ENCODE results near the gene DYRK3. TPM values are rescaled to one million over a fixed set of nuclear protein-coding genes. Genes with fewer than 3 reads are reported as not detected.

The DYRK3 gene
- total and polyA plus RNA-seq, 7 donors: 0.60 to 7.8 (median 3.2) TPM

DNA sequence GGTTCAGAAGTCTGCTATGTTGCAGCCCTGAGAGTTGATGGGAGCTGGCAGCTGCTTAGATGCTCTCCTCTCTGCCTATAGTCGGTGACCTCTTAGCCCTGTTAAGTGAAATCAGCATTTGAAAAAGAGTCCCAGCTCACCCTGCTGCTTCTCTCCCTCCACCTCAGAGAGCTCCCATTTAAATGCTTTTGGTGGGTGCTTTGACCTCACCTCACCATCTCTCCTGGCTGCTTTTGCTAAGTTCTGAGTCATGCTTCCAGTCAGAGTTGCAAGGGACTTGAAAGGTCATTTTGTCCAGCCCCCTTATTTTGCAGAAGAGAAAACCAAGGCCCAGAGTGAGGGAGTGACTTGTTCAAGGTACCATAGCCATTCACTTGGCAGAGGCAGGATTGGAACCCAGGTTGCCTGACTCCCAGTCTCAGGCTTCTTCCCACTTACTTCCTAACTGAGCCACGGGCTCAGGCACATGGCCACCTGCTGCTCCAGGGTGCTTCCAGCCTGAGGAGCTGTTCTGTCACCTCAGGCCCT, 52.6 kb downstream of the DYRK3 start:
- Histone ChIP-seq H3K27ac (peak overlapping the region; percentile 95 to 100 (median 97)), H3K4me1 (peaks cover 0 to 75% (median 72%) of the 10 kb centered on the region in 4 donors), H3K9me3 (no peaks in the 10 kb centered on the region), H3K27me3 (no peaks in the 10 kb centered on the region), H3K36me3 (no peaks in the 10 kb centered on the region), H3K4me3 (peak overlapping the region in 1 of 4 donors; percentile 82)
- peak; percentile 58 for DNase-seq
- WGBS, 2 donors: 68 to 70% methylated on average over 2 of the region's 2 CpGs
- intact Hi-C loops (cut with DNase I): no loop called here
- TF ChIP-seq, protein P1, sequence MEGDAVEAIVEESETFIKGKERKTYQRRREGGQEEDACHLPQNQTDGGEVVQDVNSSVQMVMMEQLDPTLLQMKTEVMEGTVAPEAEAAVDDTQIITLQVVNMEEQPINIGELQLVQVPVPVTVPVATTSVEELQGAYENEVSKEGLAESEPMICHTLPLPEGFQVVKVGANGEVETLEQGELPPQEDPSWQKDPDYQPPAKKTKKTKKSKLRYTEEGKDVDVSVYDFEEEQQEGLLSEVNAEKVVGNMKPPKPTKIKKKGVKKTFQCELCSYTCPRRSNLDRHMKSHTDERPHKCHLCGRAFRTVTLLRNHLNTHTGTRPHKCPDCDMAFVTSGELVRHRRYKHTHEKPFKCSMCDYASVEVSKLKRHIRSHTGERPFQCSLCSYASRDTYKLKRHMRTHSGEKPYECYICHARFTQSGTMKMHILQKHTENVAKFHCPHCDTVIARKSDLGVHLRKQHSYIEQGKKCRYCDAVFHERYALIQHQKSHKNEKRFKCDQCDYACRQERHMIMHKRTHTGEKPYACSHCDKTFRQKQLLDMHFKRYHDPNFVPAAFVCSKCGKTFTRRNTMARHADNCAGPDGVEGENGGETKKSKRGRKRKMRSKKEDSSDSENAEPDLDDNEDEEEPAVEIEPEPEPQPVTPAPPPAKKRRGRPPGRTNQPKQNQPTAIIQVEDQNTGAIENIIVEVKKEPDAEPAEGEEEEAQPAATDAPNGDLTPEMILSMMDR (IDR thresholded peaks at IDR 0.05): no peak
- TF ChIP-seq POLR2AphosphoS5 (IDR thresholded peaks at IDR 0.05): no peak
- no peak for TF ChIP-seq EP300 (IDR thresholded peaks at IDR 0.05)
- TF ChIP-seq POLR2A (IDR thresholded peaks at IDR 0.05): no peak

DNA sequence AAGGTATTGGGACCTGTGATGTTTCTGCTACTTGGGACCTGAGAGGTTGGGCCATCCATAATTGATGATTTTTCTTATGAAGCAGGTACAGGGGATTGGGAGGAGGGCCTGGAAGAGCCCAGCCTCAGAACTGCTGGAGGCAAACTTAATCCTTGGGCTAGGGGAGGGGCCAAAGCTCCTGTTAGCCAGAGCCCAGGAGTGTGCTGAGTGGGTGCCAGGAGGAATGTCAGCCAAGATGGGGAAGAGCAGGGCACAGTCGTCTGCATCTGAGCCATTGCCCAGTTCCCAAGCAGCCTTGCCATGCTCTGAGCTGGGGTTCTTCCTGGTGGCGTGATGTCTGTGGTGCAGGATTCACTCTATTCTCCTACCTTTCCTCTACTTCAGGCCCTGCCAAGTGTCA, 55.2 kb downstream of the DYRK3 start:
- peak; percentile 82 for DNase-seq
- Histone ChIP-seq H3K4me3 (no peak overlapping the region), H3K9me3 (no peaks in the 10 kb centered on the region), H3K27ac (peak overlapping the region; percentile 16 to 94 (median 85)), H3K36me3 (no peaks in the 10 kb centered on the region), H3K27me3 (no peaks in the 10 kb centered on the region), H3K4me1 (peaks cover 0 to 92% (median 88%) of the 10 kb centered on the region in 4 donors)
- intact Hi-C loops (cut with DNase I): loop anchor here (10.0 kb wide), 1 partner anchor 1544 kb away; no protein-coding TSS in a partner anchor
- 82 to 83% methylated on average over 2 of the region's 2 CpGs for WGBS, 2 donors
- no peak for TF ChIP-seq POLR2AphosphoS5 (IDR thresholded peaks at IDR 0.05)
- no peak for TF ChIP-seq EP300 (IDR thresholded peaks at IDR 0.05)
- TF ChIP-seq, protein P1 (IDR thresholded peaks at IDR 0.05): no peak
- TF ChIP-seq POLR2A (IDR thresholded peaks at IDR 0.05): no peak

DNA sequence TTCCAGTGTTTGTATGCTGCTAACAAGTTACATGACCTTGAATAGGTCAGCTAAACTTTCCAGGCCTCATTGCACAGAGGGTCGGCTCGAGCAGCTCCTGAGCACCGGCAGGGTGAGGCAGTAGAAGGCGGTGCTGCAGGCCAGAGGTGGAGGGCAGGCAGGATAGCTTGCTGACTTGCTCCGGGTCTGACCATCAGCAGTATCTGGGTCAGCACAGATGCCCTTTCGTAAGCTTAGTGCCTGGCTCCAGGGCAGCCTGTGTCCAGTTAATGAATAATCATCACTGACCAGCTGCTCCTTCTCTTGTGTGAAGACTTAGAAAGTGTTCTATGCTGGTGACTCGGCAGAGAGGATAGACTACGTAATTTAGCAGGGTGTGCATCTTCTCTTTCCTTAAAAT, 56.3 kb downstream of the DYRK3 start:
- H3K4me1 ChIP-seq: peaks cover 0 to 100% (median 96%) of the 10 kb centered on the region in 4 donors
- WGBS, 2 donors: 76 to 78% methylated on average over 8 of the region's 8 CpGs
- H3K9me3 ChIP-seq: no peaks in the 10 kb centered on the region
- no peaks in the 10 kb centered on the region for H3K27me3 ChIP-seq
- peak in 2 of 4 donors; percentile 21 to 35 for TF ChIP-seq POLR2AphosphoS5 (IDR thresholded peaks at IDR 0.05)
- no peak for TF ChIP-seq EP300 (IDR thresholded peaks at IDR 0.05)
- H3K36me3 ChIP-seq: no peaks in the 10 kb centered on the region
- peak; percentile 81 for DNase-seq
- intact Hi-C loops (cut with DNase I): loop anchor here (2.0 to 10.0 kb wide), 2 partner anchors 23 to 1543 kb away; no protein-coding TSS in a partner anchor
- peak overlapping the region; percentile 83 to 94 (median 85) for H3K27ac ChIP-seq
- H3K4me3 ChIP-seq: no peak overlapping the region

DNA sequence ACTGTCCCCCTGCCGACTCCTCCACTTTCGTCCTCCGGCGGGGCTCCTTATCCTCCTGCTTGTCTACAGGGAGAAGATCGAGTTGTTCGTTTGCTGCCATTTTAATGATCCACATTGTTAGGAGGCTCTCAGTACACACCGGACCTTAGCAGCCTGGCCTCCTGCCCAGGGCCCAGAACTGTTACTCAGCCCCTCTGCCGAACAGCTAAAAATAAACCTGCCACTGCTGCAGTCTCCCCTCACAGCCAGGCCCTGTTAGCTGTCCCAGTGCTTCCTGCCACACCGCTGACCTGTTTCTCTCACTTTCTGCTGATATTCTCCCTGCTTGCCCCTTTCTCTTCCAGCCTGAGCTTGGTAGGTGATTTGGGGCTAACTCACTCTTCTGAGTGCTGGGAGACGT, 57.7 kb downstream of the DYRK3 start:
- intact Hi-C loops (cut with DNase I): loop anchor here (2.0 to 10.0 kb wide), 2 partner anchors 22 to 1542 kb away; no protein-coding TSS in a partner anchor
- no peaks in the 10 kb centered on the region for H3K9me3 ChIP-seq
- WGBS, 2 donors: 58 to 78% methylated on average over 10 of the region's 10 CpGs
- DNase-seq: peak; percentile 95
- TF ChIP-seq EP300 (IDR thresholded peaks at IDR 0.05): no peak
- TF ChIP-seq POLR2AphosphoS5 (IDR thresholded peaks at IDR 0.05): peak in 3 of 4 donors; percentile 50 to 61 (median 58)
- H3K27ac ChIP-seq: peak overlapping the region; percentile 83 to 94 (median 85)
- no peaks in the 10 kb centered on the region for H3K36me3 ChIP-seq
- peak overlapping the region in 2 of 4 donors; percentile 20 to 24 for H3K4me3 ChIP-seq
- no peaks in the 10 kb centered on the region for H3K27me3 ChIP-seq
- peaks cover 0 to 100% (median 96%) of the 10 kb centered on the region in 4 donors for H3K4me1 ChIP-seq

DNA sequence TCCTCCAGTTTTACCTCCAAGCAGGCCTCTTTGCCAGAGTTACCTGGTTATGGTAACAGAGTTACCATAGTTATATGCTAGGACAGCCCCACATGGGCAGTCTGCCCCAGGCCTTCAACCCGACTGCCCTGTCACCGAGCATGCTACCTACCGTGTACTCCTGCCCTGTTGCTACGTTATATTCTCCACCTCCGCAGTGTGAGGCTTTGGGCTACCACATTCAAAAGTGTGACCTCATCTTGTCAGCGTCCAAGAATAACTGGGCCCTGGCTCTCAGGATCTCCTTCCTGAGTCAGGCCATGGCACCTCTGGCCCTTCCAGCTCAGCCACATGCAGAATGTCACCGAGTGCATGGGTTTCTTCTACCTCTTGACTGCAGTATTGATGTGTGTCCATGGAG, 58.3 kb downstream of the DYRK3 start:
- peaks cover 0 to 100% (median 96%) of the 10 kb centered on the region in 4 donors for H3K4me1 ChIP-seq
- no peaks in the 10 kb centered on the region for H3K36me3 ChIP-seq
- peak; percentile 75 for DNase-seq
- TF ChIP-seq EP300 (IDR thresholded peaks at IDR 0.05): no peak
- peak in 3 of 4 donors; percentile 33 to 48 (median 36) for TF ChIP-seq POLR2AphosphoS5 (IDR thresholded peaks at IDR 0.05)
- no peak for TF ChIP-seq POLR2A (IDR thresholded peaks at IDR 0.05)
- H3K4me3 ChIP-seq: peak overlapping the region in 2 of 4 donors; percentile 20 to 24
- peak overlapping the region; percentile 83 to 94 (median 85) for H3K27ac ChIP-seq
- no peaks in the 10 kb centered on the region for H3K27me3 ChIP-seq
- no peaks in the 10 kb centered on the region for H3K9me3 ChIP-seq
- intact Hi-C loops (cut with DNase I): loop anchor here (2.0 to 10.0 kb wide), 2 partner anchors 21 to 1541 kb away; no protein-coding TSS in a partner anchor
- 81 to 85% methylated on average over 7 of the region's 7 CpGs for WGBS, 2 donors
